Neural crest cell (in vitro differentiated cells): ENCODE data around the gene DUSP1. TPM values are rescaled to one million over a fixed set of nuclear protein-coding genes. Genes with fewer than 3 reads are reported as not detected.

ENCODE experiments used
- DNase-seq: peaks from one replicate; pipeline ENCODE4 v3.0.0; 2021; ENCODE audit warnings: low read depth, mixed read lengths, low spot score
- H3K27ac Mint-ChIP-seq: one replicate; pipeline ENCODE4 v1.8.0; 2021; ENCODE audit warnings: mild to moderate bottlenecking, mixed read lengths; ENCODE audit not compliant: unreplicated experiment
- H3K27me3 Mint-ChIP-seq: 2 replicates; pipeline ENCODE4 v1.8.0; 2021; ENCODE audit warnings: low read depth, mild to moderate bottlenecking, mixed read lengths
- H3K36me3 Mint-ChIP-seq: 2 replicates; pipeline ENCODE4 v1.8.0; 2021; ENCODE audit warnings: low read depth, mild to moderate bottlenecking, mixed read lengths
- H3K4me1 Mint-ChIP-seq: 2 replicates; pipeline ENCODE4 v1.8.0; 2021; ENCODE audit warnings: mixed read lengths
- H3K4me3 Mint-ChIP-seq: one replicate; pipeline ENCODE4 v1.8.0; 2021; ENCODE audit warnings: mild to moderate bottlenecking, mixed read lengths
- H3K9me3 Mint-ChIP-seq: 2 replicates; pipeline ENCODE4 v1.8.0; 2021; ENCODE audit warnings: mixed read lengths
- total RNA-seq: library from RNA; stranded (reverse); gene quantifications from 2 replicates; pipeline ENCODE4 v1.2.1, GENCODE V29; 2021
- TF ChIP-seq, protein P1 (sequence below): fragments of 200-600 bp; sonication (generic); conservative IDR thresholded peaks from 2 replicates; pipeline ENCODE4 v1.5.0; 2021; ENCODE audit warnings: antibody characterized with exemption, mild to moderate bottlenecking

Gene DUSP1
- total RNA-seq, 1 donor from 2014 or later, result 20.9 TPM

DNA sequence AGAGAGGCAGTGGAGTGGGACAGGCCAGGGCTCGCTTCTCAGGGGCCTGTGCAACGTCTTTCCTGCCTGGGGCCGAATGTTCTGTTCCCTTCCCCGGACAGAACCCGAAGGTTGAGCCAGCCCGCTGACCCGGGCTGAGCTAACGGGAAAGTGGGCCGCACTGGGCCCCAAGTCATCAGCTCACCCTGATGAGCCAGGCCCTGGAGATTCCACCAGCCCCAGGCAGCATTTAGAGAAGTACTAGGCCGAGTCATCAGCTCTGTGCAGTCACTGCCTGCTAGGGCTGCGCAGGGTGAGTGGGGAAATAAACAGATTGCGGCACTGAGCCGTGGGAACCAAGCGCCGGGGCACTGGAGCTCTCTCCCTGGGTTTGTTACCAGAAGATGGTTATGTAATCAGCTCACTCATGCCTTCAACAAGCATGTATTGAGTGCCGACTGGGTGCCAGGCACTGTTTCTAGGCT is 29.1 kb upstream of the DUSP1 start:
- Mint-ChIP-seq H3K36me3 (no peaks in the 10 kb centered on the region), H3K27ac (no peak overlapping the region), H3K27me3 (no peaks in the 10 kb centered on the region), H3K4me1 (peaks cover 24% of the 10 kb centered on the region), H3K4me3 (no peak overlapping the region), H3K9me3 (no peaks in the 10 kb centered on the region)
- TF ChIP-seq, protein P1, sequence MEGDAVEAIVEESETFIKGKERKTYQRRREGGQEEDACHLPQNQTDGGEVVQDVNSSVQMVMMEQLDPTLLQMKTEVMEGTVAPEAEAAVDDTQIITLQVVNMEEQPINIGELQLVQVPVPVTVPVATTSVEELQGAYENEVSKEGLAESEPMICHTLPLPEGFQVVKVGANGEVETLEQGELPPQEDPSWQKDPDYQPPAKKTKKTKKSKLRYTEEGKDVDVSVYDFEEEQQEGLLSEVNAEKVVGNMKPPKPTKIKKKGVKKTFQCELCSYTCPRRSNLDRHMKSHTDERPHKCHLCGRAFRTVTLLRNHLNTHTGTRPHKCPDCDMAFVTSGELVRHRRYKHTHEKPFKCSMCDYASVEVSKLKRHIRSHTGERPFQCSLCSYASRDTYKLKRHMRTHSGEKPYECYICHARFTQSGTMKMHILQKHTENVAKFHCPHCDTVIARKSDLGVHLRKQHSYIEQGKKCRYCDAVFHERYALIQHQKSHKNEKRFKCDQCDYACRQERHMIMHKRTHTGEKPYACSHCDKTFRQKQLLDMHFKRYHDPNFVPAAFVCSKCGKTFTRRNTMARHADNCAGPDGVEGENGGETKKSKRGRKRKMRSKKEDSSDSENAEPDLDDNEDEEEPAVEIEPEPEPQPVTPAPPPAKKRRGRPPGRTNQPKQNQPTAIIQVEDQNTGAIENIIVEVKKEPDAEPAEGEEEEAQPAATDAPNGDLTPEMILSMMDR, result no peak
- no peak for DNase-seq

DNA sequence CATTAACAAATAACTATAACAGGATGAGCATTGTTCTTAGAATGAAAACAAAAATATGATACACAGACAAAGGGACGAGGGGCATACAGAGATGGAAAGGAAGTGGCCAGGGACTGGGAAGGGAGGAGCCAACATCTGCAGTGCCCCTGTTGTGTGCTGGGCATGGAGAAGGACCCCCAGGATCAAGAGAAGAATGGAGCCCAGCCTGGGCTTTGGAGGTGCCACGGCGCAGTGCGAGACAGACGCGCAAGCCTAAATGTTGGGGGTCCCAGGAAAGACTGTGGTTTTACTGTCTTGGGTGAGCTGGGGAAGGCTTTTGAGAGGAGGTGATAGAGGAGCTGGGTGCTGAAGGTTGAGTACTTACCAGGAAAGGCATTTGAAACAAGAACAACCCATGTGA is 28.4 kb upstream of the DUSP1 start:
- peak overlapping the region; percentile 5 for H3K27ac Mint-ChIP-seq
- no peak overlapping the region for H3K4me3 Mint-ChIP-seq
- no peaks in the 10 kb centered on the region for H3K36me3 Mint-ChIP-seq
- H3K9me3 Mint-ChIP-seq, result no peaks in the 10 kb centered on the region
- DNase-seq, result no peak
- TF ChIP-seq, protein P1, result no peak
- H3K4me1 Mint-ChIP-seq, result peaks cover 18% of the 10 kb centered on the region
- H3K27me3 Mint-ChIP-seq, result no peaks in the 10 kb centered on the region

DNA sequence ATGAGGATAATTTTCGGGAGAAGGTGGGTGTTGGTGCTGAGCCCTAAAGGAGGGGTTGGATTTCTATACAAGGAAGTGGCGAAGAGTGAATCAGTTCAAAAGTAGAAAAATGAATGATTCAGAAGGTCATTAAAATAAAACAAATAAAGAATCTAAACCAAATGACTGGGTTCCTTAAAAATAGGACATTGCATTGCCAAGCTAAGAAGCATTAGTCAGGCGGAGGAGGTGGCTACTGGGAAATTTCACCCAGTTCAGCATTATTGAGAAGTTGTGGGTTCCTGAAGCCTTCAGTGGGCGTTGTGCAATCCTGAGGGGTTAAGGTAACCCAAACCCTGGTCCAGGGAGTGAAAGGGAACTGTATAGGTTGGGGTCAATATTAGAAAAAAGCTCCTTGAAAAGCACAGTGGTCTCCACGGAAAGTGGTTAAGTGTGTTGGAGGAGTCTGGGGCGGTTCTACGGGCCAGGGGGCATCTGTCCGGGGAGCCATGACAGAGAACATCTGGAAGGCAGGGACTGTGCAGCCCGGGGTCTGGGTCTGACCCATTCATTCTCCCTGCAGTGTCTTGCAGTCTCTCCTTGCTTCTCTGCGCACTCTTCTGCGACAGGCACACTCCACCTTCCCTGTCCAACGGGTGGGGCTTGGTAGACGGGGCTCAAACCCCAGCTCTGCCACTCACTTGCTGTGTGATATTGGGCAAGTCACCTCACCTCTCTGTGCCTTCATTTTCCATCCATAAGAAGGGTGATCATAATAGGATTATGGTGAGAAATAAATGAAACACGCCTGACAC is 27.6 kb upstream of the DUSP1 start:
- no peaks in the 10 kb centered on the region for H3K27me3 Mint-ChIP-seq
- no peak overlapping the region for H3K4me3 Mint-ChIP-seq
- no peak overlapping the region for H3K27ac Mint-ChIP-seq
- peaks cover 25% of the 10 kb centered on the region for H3K4me1 Mint-ChIP-seq
- H3K9me3 Mint-ChIP-seq, result no peaks in the 10 kb centered on the region
- TF ChIP-seq, protein P1, result no peak
- H3K36me3 Mint-ChIP-seq, result no peaks in the 10 kb centered on the region
- no peak for DNase-seq

DNA sequence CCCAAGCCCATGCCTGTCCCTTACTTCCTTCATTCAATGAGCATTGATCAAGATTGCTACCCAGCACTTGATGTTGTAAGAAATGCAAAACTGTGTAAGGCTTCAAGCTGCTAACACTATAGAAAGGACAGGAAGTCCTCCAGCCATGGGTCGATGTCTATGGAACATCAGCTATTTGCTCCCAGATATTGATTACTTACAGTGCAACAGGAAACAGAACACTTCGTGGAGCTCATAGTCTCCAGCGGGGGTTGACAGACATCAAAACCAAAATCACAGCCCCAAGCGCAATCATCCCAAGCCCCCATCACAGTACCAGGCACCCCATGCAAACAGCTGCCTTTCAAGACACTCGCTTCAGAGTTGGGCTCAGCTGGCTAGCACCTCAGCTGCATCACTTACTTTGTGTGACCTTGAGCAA is 26.8 kb upstream of the DUSP1 start:
- no peaks in the 10 kb centered on the region for H3K36me3 Mint-ChIP-seq
- TF ChIP-seq, protein P1, result no peak
- no peaks in the 10 kb centered on the region for H3K27me3 Mint-ChIP-seq
- H3K4me3 Mint-ChIP-seq, result no peak overlapping the region
- no peak for DNase-seq
- H3K9me3 Mint-ChIP-seq, result no peaks in the 10 kb centered on the region
- peaks cover 25% of the 10 kb centered on the region for H3K4me1 Mint-ChIP-seq
- H3K27ac Mint-ChIP-seq, result no peak overlapping the region

DNA sequence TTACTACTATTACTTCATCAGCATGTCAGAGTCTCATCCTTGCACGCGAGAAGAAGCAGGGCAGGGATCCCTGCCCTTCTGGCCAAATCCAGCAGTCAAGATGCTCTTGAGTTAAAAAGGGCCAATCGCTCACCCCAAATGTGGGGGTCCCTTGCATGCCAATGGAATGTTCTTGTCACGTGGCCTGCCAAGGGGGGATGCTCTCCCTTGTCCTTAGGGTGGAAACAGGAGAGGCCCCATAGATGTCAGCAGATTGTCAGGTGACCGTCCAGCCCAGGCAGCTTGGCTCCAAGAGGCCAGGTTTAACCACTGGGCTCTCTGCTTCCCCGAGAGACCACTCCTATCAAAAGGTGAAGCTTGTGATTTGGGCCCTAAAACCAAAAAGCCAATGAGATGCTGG is 25.3 kb upstream of the DUSP1 start:
- peak overlapping the region; percentile 21 for H3K27ac Mint-ChIP-seq
- TF ChIP-seq, protein P1, result no peak

More for the DNA sequence above, 25.3 kb upstream of the DUSP1 start:
- DNase-seq, result no peak
- H3K4me3 Mint-ChIP-seq, result no peak overlapping the region
- H3K4me1 Mint-ChIP-seq, result peaks cover 25% of the 10 kb centered on the region
- H3K36me3 Mint-ChIP-seq, result no peaks in the 10 kb centered on the region
- H3K9me3 Mint-ChIP-seq, result no peaks in the 10 kb centered on the region
- H3K27me3 Mint-ChIP-seq, result no peaks in the 10 kb centered on the region
